ENCODE data around the gene GDF2. TPM values are rescaled to one million over a fixed set of nuclear protein-coding genes. Genes with fewer than 3 reads are reported as not detected.
A peak's percentile ranks its signal among the peaks of the same experiment; 100 is the strongest.

The GDF2 gene
- total RNA-seq, 1 experiment from 2014 or later: not detected

- Histone ChIP-seq H3K9ac (ENCODE audit: extremely low read depth, insufficient read length, low read length) (no peak overlapping the region), H3K9me3 (ENCODE audit: control insufficient read depth, low read depth, low read length) (no peaks in the 10 kb centered on the region), H2BK20ac (ENCODE audit: low read depth, low read length, poor library complexity, severe bottlenecking) (no peak overlapping the region), H2AK5ac (ENCODE audit: insufficient read length, low read length) (no peak overlapping the region), H3K23ac (ENCODE audit: insufficient read length, low read depth, low read length) (no peak overlapping the region), H4K5ac (ENCODE audit: insufficient read length, low read depth, low read length) (no peak overlapping the region), H3K27ac (ENCODE audit: insufficient read length, low read depth, low read length) (no peak overlapping the region), H4K20me1 (ENCODE audit: control insufficient read depth, insufficient read depth, insufficient read length) (no peaks in the 10 kb centered on the region), H3K14ac (ENCODE audit: insufficient read depth, low read length) (no peak overlapping the region), H2BK12ac (ENCODE audit: insufficient read length, low read depth, low read length) (no peak overlapping the region), H3T11ph (ENCODE audit: low read length) (no peak overlapping the region), H2AFZ (ENCODE audit: low read length) (no peak overlapping the region), H3K23me2 (ENCODE audit: insufficient read length, low read depth, low read length, poor library complexity, severe bottlenecking) (no peaks in the 10 kb centered on the region), H3K27me3 (ENCODE audit: insufficient read depth, low read length) (no peaks in the 10 kb centered on the region), H2BK15ac (ENCODE audit: low read depth, low read length) (no peak overlapping the region), H3K79me2 (ENCODE audit: insufficient read depth, low read length) (no peaks in the 10 kb centered on the region), H4K8ac (replicated peaks; ENCODE audit: insufficient read length, low read depth, low read length) (no peak overlapping the region), H3K79me1 (ENCODE audit: insufficient read depth, low read depth, low read length, poor library complexity, severe bottlenecking) (no peaks in the 10 kb centered on the region), H3K18ac (ENCODE audit: insufficient read length, low read depth, low read length) (no peak overlapping the region), H2BK120ac (ENCODE audit: low read depth, low read length, poor library complexity, severe bottlenecking) (no peak overlapping the region), H3K4ac (ENCODE audit: low read depth, low read length) (no peak overlapping the region), H2BK5ac (ENCODE audit: insufficient read length, low read length) (no peak overlapping the region), H3K4me1 (ENCODE audit: insufficient read depth, low read length) (no peaks in the 10 kb centered on the region), H3K4me2 (ENCODE audit: insufficient read depth, insufficient read length, low read length) (no peak overlapping the region), H4K91ac (ENCODE audit: insufficient read length, low read depth, low read length) (no peak overlapping the region), H3K56ac (ENCODE audit: insufficient read length, low read depth, low read length) (no peak overlapping the region)
- Mint-ChIP-seq H3K4me3 (no peak overlapping the region), H3K27me3 (ENCODE audit: low read depth) (no peaks in the 10 kb centered on the region; the same call in none of the 2 replicates), H3K4me1 (peaks cover 0 to 4% of the 10 kb centered on the region in 2 experiments; a peak in 1 of 4 replicates), H3K36me3 (ENCODE audit: insufficient read depth in 1 of 3, low read depth in 3 of 3) (no peaks in the 10 kb centered on the region), H3K27ac (peak overlapping the region in 1 of 3 experiments; percentile 85; a peak in 2 of 7 replicates), H3K9me3 (no peaks in the 10 kb centered on the region)
- TF ChIP-seq CTCF (conservative IDR thresholded peaks at IDR 0.05): no peak
- WGBS (ENCODE audit: extremely low coverage, insufficient read length, low lambda C conversion rate): no CpG with 5 or more reads among the region's 39 CpGs
- no peak for DNase-seq
Measured at GRCh38 chr10:47350671-47351640, 28.7 kb downstream of the GDF2 start.
